Loucy (cell line): ENCODE results near the gene BCAS4.

Experiments used
- H2AFZ ChIP-seq: fragments of 200-600 bp; sonication (generic); 2 replicates; pipeline ENCODE4 v1.6.0; 2016; ENCODE audit warnings: antibody characterized with exemption, mild to moderate bottlenecking, low read length, moderate library complexity
- H3F3A ChIP-seq: fragments of 200-600 bp; 2 replicates; pipeline ENCODE4 v1.6.0; 2016; ENCODE audit warnings: antibody characterized with exemption, low read depth, mild to moderate bottlenecking
- H3K27me3 ChIP-seq: fragments of 200-600 bp; sonication (generic); 2 replicates; pipeline ENCODE4 v1.6.1; 2014; ENCODE audit warnings: low read length, mild to moderate bottlenecking; ENCODE audit not compliant: insufficient read depth, poor library complexity, severe bottlenecking
- H3K36me3 ChIP-seq: fragments of 200-600 bp; sonication (generic); 2 replicates; pipeline ENCODE4 v1.6.1; 2016; ENCODE audit warnings: low read length; ENCODE audit not compliant: insufficient read depth
- H3K4me1 ChIP-seq: fragments of 200-600 bp; sonication (generic); 2 replicates; pipeline ENCODE4 v1.5.1; 2014; ENCODE audit warnings: low read length, mild to moderate bottlenecking; ENCODE audit not compliant: insufficient read depth, poor library complexity, severe bottlenecking
- H3K4me2 ChIP-seq: fragments of 200-600 bp; sonication (generic); 2 replicates; pipeline ENCODE4 v1.6.0; 2014; ENCODE audit warnings: antibody characterized with exemption, low read length, low read depth, mild to moderate bottlenecking; ENCODE audit not compliant: poor library complexity, severe bottlenecking
- H3K4me3 ChIP-seq: fragments of 200-600 bp; sonication (generic); 2 replicates; pipeline ENCODE4 v1.5.1; 2014; ENCODE audit warnings: low read length, mild to moderate bottlenecking, mixed read lengths; ENCODE audit not compliant: poor library complexity, severe bottlenecking
- H3K79me2 ChIP-seq: fragments of 200-600 bp; sonication (generic); 2 replicates; pipeline ENCODE4 v1.6.1; 2014; ENCODE audit warnings: low read length; ENCODE audit not compliant: insufficient read depth
- H3K9ac ChIP-seq: fragments of 200-600 bp; sonication (generic); 2 replicates; pipeline ENCODE4 v1.6.0; 2014; ENCODE audit warnings: mild to moderate bottlenecking, low read depth, low read length, moderate library complexity; ENCODE audit not compliant: poor library complexity, severe bottlenecking
- H3K9me2 ChIP-seq: fragments of 200-600 bp; sonication (generic); replicated peaks from 2 replicates; pipeline ENCODE4 v1.6.1; 2016; ENCODE audit warnings: low read depth, low read length, mixed read lengths
- H3K9me3 ChIP-seq: fragments of 200-600 bp; sonication (generic); 2 replicates; pipeline ENCODE4 v1.6.1; 2014; ENCODE audit warnings: mild to moderate bottlenecking, antibody characterized with exemption, low read length, low read depth; ENCODE audit not compliant: insufficient read depth
- H4K20me1 ChIP-seq: fragments of 200-600 bp; sonication (generic); 2 replicates; pipeline ENCODE4 v1.6.0; 2014; ENCODE audit warnings: antibody characterized with exemption, low read length, mild to moderate bottlenecking; ENCODE audit not compliant: insufficient read depth, poor library complexity, severe bottlenecking
- EZH2phosphoT487 ChIP-seq: fragments of 200-600 bp; IDR thresholded peaks from 2 replicates; pipeline ENCODE4 v1.6.1; 2018; ENCODE audit warnings: antibody characterized with exemption, mild to moderate bottlenecking, moderate library complexity, borderline replicate concordance
- TF ChIP-seq, protein P1 (sequence below): fragments of 200-600 bp; sonication (generic); conservative IDR thresholded peaks from 2 replicates; pipeline ENCODE4 v1.5.1; 2014; ENCODE audit warnings: mild to moderate bottlenecking, antibody characterized with exemption, low read length

The BCAS4 gene

DNA sequence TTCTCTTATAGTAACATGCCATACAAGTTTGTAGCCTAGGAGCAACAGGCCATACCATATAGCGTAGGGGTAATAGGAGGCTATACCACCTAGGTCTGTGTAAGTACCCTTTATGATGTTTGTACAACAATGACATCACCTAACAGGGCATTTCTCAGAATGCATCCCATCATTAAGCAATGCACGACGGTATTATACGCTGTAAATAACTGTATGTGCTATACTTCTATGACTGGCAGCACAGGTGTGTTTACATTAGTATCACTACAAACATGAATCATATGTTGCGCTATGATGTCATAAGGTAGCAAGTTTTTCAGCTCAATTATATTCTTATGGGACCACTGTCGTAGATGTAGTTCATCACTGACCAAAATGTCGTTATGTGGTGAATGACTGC is 105.4 kb downstream of the BCAS4 start:
- TF ChIP-seq, protein P1, sequence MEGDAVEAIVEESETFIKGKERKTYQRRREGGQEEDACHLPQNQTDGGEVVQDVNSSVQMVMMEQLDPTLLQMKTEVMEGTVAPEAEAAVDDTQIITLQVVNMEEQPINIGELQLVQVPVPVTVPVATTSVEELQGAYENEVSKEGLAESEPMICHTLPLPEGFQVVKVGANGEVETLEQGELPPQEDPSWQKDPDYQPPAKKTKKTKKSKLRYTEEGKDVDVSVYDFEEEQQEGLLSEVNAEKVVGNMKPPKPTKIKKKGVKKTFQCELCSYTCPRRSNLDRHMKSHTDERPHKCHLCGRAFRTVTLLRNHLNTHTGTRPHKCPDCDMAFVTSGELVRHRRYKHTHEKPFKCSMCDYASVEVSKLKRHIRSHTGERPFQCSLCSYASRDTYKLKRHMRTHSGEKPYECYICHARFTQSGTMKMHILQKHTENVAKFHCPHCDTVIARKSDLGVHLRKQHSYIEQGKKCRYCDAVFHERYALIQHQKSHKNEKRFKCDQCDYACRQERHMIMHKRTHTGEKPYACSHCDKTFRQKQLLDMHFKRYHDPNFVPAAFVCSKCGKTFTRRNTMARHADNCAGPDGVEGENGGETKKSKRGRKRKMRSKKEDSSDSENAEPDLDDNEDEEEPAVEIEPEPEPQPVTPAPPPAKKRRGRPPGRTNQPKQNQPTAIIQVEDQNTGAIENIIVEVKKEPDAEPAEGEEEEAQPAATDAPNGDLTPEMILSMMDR = no peak
- no peak overlapping the region for H2AFZ ChIP-seq
- H3K4me2 ChIP-seq = no peak overlapping the region
- H3K9ac ChIP-seq = no peak overlapping the region
- no peak overlapping the region for H3K4me3 ChIP-seq
- H3K4me1 ChIP-seq = no peaks in the 10 kb centered on the region
- peaks cover 80% of the 10 kb centered on the region for H3K36me3 ChIP-seq
- H3K9me2 ChIP-seq = no peaks in the 10 kb centered on the region
- no peaks in the 10 kb centered on the region for H3K27me3 ChIP-seq
- H4K20me1 ChIP-seq = peaks cover 72% of the 10 kb centered on the region
- H3K9me3 ChIP-seq = no peaks in the 10 kb centered on the region
- no peaks in the 10 kb centered on the region for H3F3A ChIP-seq
- H3K79me2 ChIP-seq = peaks cover 75% of the 10 kb centered on the region

DNA sequence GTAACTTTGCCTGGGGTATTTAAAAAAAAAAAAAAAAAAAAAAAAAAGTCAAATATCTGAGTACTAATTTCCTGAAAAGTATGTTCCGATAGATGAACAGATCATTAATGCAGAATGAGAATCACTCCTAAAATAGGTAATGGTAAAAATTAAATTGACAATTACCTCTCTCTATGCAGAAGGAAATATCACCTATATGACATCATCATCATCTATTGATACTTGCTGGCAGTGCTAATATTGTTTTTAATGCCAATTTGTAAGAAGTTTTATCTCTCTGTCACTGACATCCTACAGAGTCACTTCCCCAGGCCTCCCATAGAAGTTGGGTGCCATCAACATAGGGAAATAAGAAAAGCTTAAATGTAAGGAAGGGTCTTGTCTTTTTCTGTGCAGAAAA is 106.4 kb downstream of the BCAS4 start:
- H3K4me2 ChIP-seq = no peak overlapping the region
- H3K9ac ChIP-seq = no peak overlapping the region
- no peaks in the 10 kb centered on the region for H3K9me3 ChIP-seq
- no peaks in the 10 kb centered on the region for H3K4me1 ChIP-seq
- H3K27me3 ChIP-seq = no peaks in the 10 kb centered on the region
- peaks cover 85% of the 10 kb centered on the region for H3K79me2 ChIP-seq
- H4K20me1 ChIP-seq = peaks cover 83% of the 10 kb centered on the region
- H3K36me3 ChIP-seq = peaks cover 81% of the 10 kb centered on the region
- H3K9me2 ChIP-seq = no peaks in the 10 kb centered on the region
- H3K4me3 ChIP-seq = no peak overlapping the region
- TF ChIP-seq, protein P1 = no peak
- no peak for TF ChIP-seq EZH2phosphoT487
- no peaks in the 10 kb centered on the region for H3F3A ChIP-seq
- no peak overlapping the region for H2AFZ ChIP-seq

DNA sequence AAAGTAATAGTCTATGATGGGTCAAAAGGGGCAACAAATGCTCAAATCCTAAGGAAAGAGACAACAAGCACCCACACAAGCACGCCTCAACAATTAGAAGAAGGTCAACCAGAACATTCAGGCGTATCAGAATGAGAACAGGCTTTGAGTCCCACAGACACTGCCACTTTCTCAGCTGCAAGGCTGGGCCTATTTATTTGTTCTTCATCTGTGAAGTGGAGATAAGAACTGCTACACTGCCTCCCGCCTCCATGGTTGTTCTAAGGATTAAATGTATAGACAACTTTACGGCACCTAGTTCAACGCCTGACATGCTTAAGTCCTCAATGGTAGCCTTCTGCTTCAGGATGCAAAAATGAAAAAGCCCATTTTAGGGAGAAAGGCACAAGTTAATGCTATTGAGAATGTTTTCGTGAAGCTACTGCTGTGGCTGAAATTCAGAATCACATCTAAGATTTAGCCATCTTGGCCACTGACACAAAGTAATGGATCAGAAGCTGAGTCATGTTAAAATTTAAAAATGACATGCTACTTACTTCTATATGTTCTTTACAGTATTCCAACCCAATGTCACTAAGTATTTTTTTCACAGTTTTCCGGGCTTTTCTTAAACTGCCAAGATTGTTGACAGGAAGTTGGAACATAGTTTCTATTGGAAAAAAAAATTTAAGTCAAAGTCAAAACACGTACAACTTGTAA is 108.6 kb downstream of the BCAS4 start:
- Histone ChIP-seq H3F3A (no peaks in the 10 kb centered on the region), H2AFZ (no peak overlapping the region), H3K9me2 (no peaks in the 10 kb centered on the region), H3K27me3 (no peaks in the 10 kb centered on the region), H3K9me3 (no peaks in the 10 kb centered on the region), H4K20me1 (peaks cover 97% of the 10 kb centered on the region), H3K4me2 (no peak overlapping the region), H3K79me2 (peaks cover 94% of the 10 kb centered on the region), H3K4me1 (no peaks in the 10 kb centered on the region), H3K9ac (no peak overlapping the region), H3K36me3 (peaks cover 69% of the 10 kb centered on the region), H3K4me3 (no peak overlapping the region)
- TF ChIP-seq EZH2phosphoT487 = no peak
- TF ChIP-seq, protein P1 = no peak
